Testis (tissue), 3 donors: Measurements from ENCODE around the gene UBE2G1. TPM values are rescaled to one million over a fixed set of nuclear protein-coding genes. Genes with fewer than 3 reads are reported as not detected.

Experiments used
- DNase-seq: peaks from one replicate; pipeline ENCODE4 v3.0.0-alpha.2; 2019
- H3K27ac ChIP-seq, 2 donors: fragments of 200-600 bp; sonication (generic); one replicate each; pipeline ENCODE4 v1.5.1; 2019
- H3K27me3 ChIP-seq: fragments of 200-600 bp; sonication (generic); one replicate; pipeline ENCODE4 v1.5.1; 2019
- H3K36me3 ChIP-seq: fragments of 200-600 bp; sonication (generic); one replicate; pipeline ENCODE4 v1.5.1; 2017; ENCODE audit warnings: low read depth; ENCODE audit errors: missing control alignments
- H3K4me1 ChIP-seq: fragments of 200-600 bp; sonication (generic); one replicate; pipeline ENCODE4 v1.5.1; 2019
- H3K4me3 ChIP-seq, 2 donors: fragments of 200-600 bp; sonication (generic); one replicate each; pipeline ENCODE4 v1.5.1; 2017 to 2019
- H3K9me3 ChIP-seq: fragments of 200-600 bp; sonication (generic); one replicate; pipeline ENCODE4 v1.5.1; 2017
- POLR2A ChIP-seq: fragments of 450-650 bp; IDR thresholded peaks from one replicate; pipeline ENCODE4 v1.6.1; 2017; ENCODE audit warnings: antibody characterized with exemption, mild to moderate bottlenecking, moderate library complexity
- WGBS, 2 donors: methylation state at CpG; one replicate each; pipeline ENCODE4 v1.1.5; 2018; 5-methylcytosine and 5-hydroxymethylcytosine counted together
- intact Hi-C: fragments of 100-400 bp; cut with DNase I; formaldehyde crosslinking; loops from one replicate; pipeline ENCODE4 v1.15.1; 2023; ENCODE audit warnings: low total_unique reads
- polyA plus RNA-seq: library from polyadenylated mRNA; stranded (reverse); fragments of 350-450 nt; fragmentation: Illumina TruSeq; extraction: RNeasy Lipid Tissue Mini Kit (QIAGEN cat#74804); gene quantifications from one replicate; pipeline ENCODE4 v1.2.3, GENCODE V29; 2014; ENCODE audit warnings: low read depth, low replicate concordance; ENCODE audit not compliant: insufficient read depth
- total RNA-seq, 2 donors: library from RNA; depleted of rRNA; stranded (reverse); fragments of >200 nt; gene quantifications; one replicate each; pipeline ENCODE4 v1.2.3, GENCODE V29; 2016
- TF ChIP-seq, protein P1 (sequence below), 3 experiments: fragments of 450-650 bp in 2 of 3; fragments of 200-600 bp in 1 of 3; sonication (generic) in 1 of 3; IDR thresholded peaks; one replicate each; pipeline ENCODE4 v1.5.1; 2016 to 2019; ENCODE audit warnings: antibody characterized with exemption in 3 of 3, mild to moderate bottlenecking in 2 of 3, moderate library complexity in 1 of 3

Gene UBE2G1
- total and polyA plus RNA-seq, 3 donors from 2014 or later, result 50.1 to 66.1 (median 60.7) TPM

DNA sequence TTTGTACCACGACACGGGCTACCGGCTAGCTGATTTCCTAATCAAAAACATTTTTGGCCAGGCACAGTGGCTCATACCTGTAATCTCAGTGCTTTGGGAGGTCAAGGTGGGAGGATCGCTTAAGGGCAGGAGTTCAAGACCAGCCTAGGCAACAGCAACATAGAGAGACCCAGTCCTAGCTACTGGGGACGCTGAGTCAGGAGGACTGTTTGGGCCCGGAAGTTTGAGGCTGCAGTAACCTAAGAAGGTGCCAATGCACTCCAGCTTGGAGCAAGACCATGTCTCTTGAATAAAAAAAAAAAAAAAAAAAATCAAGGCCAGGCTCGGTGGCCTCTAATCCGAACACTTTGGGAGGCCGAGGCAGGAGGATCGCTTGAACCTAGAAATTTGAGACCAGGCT, 49.8 kb downstream of the UBE2G1 start:
- Histone ChIP-seq H3K4me3 (no peak overlapping the region), H3K36me3 (no peaks in the 10 kb centered on the region), H3K27ac (no peak overlapping the region), H3K4me1 (peaks cover 37% of the 10 kb centered on the region), H3K27me3 (no peaks in the 10 kb centered on the region), H3K9me3 (no peaks in the 10 kb centered on the region)
- WGBS, 2 donors, result 83 to 90% methylated on average over 10 of the region's 10 CpGs
- TF ChIP-seq, protein P1, sequence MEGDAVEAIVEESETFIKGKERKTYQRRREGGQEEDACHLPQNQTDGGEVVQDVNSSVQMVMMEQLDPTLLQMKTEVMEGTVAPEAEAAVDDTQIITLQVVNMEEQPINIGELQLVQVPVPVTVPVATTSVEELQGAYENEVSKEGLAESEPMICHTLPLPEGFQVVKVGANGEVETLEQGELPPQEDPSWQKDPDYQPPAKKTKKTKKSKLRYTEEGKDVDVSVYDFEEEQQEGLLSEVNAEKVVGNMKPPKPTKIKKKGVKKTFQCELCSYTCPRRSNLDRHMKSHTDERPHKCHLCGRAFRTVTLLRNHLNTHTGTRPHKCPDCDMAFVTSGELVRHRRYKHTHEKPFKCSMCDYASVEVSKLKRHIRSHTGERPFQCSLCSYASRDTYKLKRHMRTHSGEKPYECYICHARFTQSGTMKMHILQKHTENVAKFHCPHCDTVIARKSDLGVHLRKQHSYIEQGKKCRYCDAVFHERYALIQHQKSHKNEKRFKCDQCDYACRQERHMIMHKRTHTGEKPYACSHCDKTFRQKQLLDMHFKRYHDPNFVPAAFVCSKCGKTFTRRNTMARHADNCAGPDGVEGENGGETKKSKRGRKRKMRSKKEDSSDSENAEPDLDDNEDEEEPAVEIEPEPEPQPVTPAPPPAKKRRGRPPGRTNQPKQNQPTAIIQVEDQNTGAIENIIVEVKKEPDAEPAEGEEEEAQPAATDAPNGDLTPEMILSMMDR (IDR thresholded peaks at IDR 0.05), result no peak
- no peak for TF ChIP-seq POLR2A
- DNase-seq, result no peak
- intact Hi-C loops, result no loop called here

DNA sequence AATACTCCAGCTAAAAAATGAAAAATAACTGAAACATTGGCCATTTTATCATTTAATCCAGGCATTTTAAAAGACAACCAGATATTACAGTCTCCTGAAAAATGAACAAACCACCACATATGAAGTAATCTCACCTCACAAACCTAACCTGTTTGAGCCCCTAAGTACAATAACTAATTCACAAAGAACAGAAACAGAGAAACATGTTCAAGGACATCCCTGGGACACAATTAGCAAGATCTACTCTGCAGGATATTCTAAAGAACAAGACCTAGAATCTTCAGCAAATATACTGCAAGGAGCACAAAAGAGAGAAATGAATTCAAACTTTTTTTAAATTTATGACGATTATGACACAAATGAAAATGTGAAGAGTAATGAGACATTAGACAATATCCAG, 51.9 kb downstream of the UBE2G1 start:
- Histone ChIP-seq H3K27ac (no peak overlapping the region), H3K4me3 (no peak overlapping the region), H3K9me3 (no peaks in the 10 kb centered on the region), H3K4me1 (peaks cover 50% of the 10 kb centered on the region), H3K36me3 (no peaks in the 10 kb centered on the region), H3K27me3 (no peaks in the 10 kb centered on the region)
- no peak for DNase-seq
- intact Hi-C loops, result no loop called here
- 41 to 46% methylated on average over 1 of the region's 1 CpG for WGBS, 2 donors
- no peak for TF ChIP-seq POLR2A
- TF ChIP-seq, protein P1 (IDR thresholded peaks at IDR 0.05), result no peak

DNA sequence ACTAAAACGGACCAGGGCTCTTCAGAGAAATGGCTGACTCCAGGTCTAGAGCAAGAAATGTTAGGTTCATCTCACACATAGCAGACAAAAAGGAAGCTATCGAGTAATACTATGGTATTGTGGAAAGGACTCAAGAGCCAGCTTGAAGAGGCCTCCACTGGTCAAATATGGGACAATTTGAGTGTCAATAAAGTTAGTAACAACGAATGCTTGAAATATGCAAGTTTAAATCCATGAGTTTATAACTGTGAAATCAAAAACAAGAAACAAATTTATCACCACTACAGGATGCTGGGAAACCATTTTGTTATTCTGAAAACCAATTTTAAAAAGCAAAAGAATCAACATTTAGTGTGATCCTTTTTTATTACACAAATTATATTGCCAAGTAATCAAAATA, 52.3 kb downstream of the UBE2G1 start:
- intact Hi-C loops, result no loop called here
- no peaks in the 10 kb centered on the region for H3K9me3 ChIP-seq
- TF ChIP-seq, protein P1 (IDR thresholded peaks at IDR 0.05), result no peak
- no peak for TF ChIP-seq POLR2A
- no peak overlapping the region for H3K4me3 ChIP-seq
- H3K36me3 ChIP-seq, result no peaks in the 10 kb centered on the region
- no peak overlapping the region for H3K27ac ChIP-seq
- no peak for DNase-seq
- WGBS, 2 donors, result 79 to 88% methylated on average over 3 of the region's 3 CpGs
- H3K27me3 ChIP-seq, result no peaks in the 10 kb centered on the region
- H3K4me1 ChIP-seq, result peaks cover 51% of the 10 kb centered on the region

DNA sequence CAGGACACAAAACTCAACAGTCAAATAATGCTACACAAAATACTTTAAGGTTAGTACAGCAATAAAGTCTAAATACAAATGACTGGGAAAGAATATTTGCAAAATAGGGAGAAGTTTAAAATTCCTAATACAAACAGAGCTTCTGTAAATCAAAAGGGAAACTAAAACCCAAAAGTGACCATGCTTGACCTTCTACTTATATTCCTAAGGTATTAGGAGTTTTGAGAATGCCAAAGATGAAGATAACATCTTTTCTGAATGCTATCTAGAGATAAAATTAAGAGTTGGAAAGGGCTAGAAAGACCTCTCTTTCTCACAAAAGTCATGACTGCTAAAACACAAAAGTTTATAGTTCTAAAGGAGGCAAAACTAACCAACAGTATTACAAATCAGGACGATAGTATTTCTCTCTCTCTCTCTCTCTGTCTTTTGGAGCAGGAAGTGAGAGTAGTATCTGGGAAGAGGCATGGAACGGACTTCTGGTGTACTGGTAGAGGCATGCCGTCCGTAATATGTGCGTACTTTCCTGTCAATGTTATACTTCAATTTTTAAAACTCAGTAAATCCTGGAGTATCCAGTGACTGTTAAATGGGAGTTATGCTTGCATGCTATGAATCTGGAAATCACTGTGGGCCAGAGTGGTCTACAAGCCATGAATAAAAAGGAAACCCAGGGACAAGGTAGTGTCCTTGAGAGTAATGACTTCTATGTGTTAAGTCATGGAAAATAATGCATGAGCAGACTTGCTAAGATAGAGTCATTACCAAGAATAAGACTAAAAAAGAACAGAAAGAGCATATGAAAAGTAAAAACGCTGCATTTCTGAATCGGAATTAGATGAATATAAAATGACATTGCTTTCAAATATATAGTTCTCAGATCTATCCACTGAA, 53.0 kb downstream of the UBE2G1 start:
- intact Hi-C loops, result no loop called here
- no peaks in the 10 kb centered on the region for H3K27me3 ChIP-seq
- H3K27ac ChIP-seq, result peak overlapping the region in 1 of 2 donors; percentile 48
- WGBS, 2 donors, result 34 to 54% methylated on average over 7 of the region's 7 CpGs
- no peak for DNase-seq
- H3K4me3 ChIP-seq, result no peak overlapping the region
- H3K36me3 ChIP-seq, result no peaks in the 10 kb centered on the region
- TF ChIP-seq, protein P1 (IDR thresholded peaks at IDR 0.05), result no peak
- TF ChIP-seq POLR2A, result no peak
- H3K4me1 ChIP-seq, result peaks cover 46% of the 10 kb centered on the region
- H3K9me3 ChIP-seq, result no peaks in the 10 kb centered on the region
